HG03025 (cell line): ENCODE data around the gene ATP5MC3.

Source experiments
- ATAC-seq: cut with Tn5 transposase; IDR thresholded peaks from one replicate; pipeline ENCODE4 v1.9.1; 2021; ENCODE audit warnings: mild to moderate bottlenecking, moderate library complexity; ENCODE audit not compliant: unreplicated experiment, low FRiP score

ATP5MC3 gene

GRCh38 chr2:175169191-175169590 is 12.3 kb downstream of the ATP5MC3 start:
- no peak for ATAC-seq

- ATAC-seq, result peak; percentile 21
Measured at GRCh38 chr2:175168564-175168945, 13.0 kb downstream of the ATP5MC3 start.

GRCh38 chr2:175167792-175168563 is 13.5 kb downstream of the ATP5MC3 start, which contains the start of gene ATF2:
TSS of gene ATF2 (minus strand) at chr2:175168203. CDS start at chr2:175136443, 31,760 bp downstream.
- peak; percentile 97 for ATAC-seq

DNA sequence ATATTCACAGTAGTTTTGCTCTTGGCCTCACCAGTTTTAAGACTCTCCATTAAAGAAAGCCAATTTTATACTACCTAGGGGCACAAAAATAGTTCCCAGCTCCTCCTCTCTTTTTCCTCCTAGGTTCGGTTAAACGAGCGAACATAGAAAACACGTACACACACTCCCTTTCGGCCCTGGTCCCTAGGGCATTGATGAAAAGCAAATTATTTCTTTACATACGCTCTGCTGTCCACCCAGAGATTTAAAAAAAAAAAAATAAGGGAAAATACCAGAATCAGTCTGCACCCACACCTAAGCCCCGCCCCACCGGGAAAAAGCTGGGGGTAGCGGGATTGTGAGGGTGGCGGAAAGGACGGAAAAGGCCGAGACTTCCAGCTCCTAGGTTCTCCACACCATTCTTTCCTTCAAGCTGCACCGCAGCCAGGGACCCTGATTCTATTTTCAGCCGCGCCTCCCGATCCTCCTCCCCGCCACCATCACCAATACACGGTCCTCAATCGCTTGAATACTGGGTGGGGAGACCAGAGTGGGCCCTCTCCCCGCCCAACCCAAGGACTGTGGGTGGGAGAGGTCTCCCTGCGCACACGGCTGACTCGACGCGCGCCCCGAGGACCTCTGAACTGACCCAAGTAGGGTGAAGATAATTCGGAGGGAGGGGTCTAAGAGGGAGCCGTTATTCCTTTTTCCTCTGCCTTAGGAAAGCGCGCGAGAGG is 14.3 kb downstream of the ATP5MC3 start:
- ATAC-seq, result peak; percentile 0

GRCh38 chr2:175166216-175166824 is 15.2 kb downstream of the ATP5MC3 start:
- ATAC-seq, result no peak

GRCh38 chr2:175164235-175164634 is 17.3 kb downstream of the ATP5MC3 start:
- no peak for ATAC-seq

GRCh38 chr2:175158894-175159293 is 22.6 kb downstream of the ATP5MC3 start:
- ATAC-seq, result no peak

- no peak for ATAC-seq
Measured at GRCh38 chr2:175156534-175156933, 25.0 kb downstream of the ATP5MC3 start.

DNA sequence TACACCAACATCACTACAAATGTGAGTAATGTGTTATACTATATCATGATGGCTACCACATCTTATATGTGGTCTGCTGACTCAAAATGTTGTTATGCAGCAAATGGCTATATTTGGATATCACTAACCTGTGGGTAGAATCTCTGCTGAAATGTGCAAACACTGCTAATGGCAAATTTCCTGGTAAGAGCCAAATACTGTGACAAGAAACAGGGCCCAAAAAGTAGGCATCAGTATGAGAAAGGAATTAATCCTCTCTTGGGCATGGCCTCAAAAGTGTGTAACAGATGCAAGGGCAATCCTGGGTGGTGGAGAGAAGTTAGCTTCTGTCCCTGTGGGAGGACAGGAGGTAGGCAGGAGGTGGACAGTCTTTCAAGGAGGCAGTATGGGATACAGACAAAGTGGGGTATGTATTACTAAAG is 26.8 kb downstream of the ATP5MC3 start:
- ATAC-seq, result no peak

DNA sequence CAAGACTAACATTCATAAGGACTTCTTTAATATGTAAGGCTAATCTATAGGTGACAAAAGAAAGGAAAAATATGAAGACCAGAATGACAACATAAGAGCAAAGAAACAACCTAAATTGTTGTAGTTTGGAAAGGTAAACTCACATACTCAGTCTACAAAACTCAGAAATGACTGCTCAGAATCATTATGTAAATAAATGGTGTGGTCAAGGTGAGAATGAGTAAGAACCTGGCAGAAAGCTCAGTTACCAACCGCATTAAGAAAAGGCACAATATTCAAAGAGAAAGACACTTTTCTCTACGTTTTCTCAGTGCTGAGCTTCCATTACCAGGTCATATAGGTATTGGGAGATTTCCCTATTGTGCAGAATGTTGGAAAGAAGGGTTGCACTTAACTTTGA is 29.3 kb downstream of the ATP5MC3 start:
- ATAC-seq, result peak; percentile 70

DNA sequence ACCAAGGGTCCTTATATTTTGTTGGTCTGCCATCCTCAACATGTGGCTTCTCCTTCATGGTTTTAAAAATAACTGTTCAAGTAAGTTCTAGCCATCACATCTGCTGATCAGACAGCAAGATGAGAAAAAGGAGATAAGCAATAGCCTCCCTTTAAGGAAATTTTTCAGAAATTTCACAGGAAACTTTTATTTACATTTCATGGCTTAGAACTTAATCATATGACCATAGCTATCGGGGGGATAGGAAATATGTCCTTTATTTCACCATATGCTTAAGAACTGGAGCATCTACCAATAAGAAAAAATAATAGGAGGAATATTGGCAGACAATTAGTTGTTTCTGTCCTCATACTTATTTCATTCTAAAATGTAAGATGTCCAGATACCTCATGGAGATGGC is 29.7 kb downstream of the ATP5MC3 start:
- no peak for ATAC-seq

DNA sequence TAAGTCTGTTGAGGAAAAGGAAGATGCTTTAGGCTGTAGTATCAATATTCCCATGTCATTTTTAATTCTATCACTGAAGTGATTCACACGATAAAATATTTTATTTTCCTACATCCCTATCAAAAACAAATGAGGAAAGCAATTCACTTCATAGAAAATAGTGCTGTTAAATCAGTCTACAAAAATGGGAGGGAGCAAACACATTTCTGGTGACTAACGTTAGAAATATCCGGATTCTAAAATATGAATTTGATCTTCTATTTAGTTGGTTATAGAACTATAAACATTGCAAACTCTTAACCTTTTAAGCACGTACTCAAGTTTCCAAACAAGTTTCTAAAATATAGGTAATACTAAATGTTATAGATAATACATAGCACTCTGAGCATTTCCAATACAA is 34.3 kb downstream of the ATP5MC3 start:
- ATAC-seq, result no peak

GRCh38 chr2:175143678-175144077 is 37.8 kb downstream of the ATP5MC3 start:
- no peak for ATAC-seq

DNA sequence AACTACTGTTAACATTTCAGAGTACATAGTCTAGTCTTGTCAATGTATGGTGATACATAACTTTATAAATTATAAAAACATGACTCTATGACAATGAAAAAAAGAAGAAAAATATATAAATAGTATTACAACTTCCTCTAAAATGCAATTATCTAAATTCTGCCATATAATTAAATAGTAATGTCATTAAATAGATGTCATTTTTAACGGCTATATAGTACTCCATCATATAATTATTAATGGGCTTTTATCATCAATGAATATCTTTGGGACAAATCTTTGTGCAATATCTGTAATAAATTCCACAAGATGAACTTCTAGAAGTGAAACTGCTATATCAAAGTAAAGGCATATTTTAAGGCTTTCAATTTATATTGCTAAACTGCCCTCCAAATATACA is 38.3 kb downstream of the ATP5MC3 start:
- ATAC-seq, result no peak

DNA sequence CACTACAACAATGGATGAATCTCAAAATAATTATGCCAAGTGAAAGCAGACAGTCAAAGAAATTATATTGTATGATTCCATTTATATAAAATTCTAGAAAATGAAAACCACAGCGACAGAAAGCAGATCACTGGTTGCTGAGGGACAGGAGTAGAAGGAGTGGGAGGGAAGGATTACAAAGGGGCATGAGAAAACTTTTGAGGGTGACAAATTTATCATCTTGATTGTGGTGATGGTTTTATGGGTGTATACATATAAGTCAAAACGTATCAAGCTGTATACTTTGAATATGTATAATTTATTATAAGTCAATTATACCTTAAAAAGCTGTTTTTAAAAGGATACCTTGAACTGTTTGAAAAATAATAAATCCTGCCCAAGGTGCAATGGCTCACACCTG is 41.2 kb downstream of the ATP5MC3 start:
- ATAC-seq, result no peak

DNA sequence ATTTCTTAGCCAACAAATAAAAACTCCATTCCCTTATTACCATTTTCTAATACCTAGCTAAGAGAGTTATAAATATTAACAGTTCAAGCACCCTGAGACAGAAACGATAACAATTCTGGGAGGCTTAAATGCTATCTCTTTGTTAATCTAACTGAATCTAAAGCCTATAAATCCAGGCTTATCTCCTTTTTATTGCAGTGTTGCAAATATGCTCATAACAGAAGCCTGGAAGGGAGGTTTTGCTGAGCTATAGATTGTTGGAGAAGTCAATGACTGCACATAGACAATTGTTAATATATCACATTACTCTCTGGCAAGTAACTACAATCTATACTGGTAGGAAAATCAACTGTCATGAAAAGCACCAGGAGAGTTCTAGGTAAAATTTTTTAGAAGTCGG is 43.7 kb downstream of the ATP5MC3 start:
- no peak for ATAC-seq

DNA sequence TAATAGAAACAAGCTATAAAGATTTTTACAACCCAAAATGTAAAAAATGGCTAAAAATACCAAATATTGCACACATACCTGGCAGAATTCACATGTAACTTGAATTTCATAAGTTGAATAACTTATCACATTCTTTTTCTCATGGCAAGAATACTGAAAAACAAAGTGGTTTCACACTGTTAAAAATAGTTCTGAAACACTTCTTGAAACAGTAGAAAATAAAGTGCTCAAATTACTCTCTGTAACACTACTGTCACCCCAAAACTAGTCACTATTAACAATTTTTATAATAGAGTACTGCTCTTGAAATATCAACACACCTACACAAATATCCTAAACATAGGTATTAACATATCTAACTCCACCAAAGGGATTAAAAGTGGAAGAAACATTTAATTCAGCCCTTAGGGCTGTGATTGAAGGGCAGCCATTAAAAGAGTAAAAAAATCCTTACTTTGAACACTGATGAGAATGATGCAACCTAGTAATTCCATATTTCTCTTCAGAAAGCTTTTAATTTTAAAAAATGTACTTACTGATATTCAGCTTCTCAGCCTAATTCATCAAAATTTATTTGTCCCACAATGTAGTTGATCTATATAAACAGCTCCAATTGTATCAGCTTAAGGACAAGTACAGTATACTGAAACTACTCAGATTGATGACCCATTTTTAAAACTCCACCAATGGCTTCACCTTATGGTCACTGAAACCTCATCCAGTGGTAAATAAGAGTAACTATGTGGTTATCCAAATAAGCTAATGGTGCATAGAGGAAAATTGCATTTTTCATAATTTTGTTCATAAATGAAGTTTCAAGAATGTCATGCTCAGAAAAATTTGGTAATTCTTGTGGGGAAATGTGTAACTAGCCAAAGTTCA is 44.9 kb downstream of the ATP5MC3 start:
- peak; percentile 61 for ATAC-seq

DNA sequence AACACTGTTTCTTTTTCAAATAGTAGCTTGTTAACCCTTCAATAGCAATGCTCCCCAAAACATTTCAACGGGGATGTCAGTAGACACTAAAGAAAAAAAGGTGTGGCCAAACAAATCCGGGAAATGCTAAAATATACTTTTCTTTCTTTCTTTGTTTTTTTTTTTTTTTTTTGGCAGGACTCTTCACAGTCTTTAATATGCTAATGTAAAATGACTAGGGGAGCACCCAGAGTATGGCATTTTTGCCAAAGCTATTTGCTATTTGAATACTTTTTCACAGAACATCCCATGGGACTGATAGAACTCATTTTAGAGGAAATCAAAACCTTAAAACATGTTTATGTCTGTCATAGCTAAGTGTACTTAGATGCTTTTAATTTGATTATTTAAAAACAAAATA is 45.6 kb downstream of the ATP5MC3 start:
- ATAC-seq, result no peak

GRCh38 chr2:175135177-175135576 is 46.3 kb downstream of the ATP5MC3 start:
- ATAC-seq, result no peak

- ATAC-seq, result no peak
Measured at GRCh38 chr2:175131252-175131651, 50.3 kb downstream of the ATP5MC3 start.

DNA sequence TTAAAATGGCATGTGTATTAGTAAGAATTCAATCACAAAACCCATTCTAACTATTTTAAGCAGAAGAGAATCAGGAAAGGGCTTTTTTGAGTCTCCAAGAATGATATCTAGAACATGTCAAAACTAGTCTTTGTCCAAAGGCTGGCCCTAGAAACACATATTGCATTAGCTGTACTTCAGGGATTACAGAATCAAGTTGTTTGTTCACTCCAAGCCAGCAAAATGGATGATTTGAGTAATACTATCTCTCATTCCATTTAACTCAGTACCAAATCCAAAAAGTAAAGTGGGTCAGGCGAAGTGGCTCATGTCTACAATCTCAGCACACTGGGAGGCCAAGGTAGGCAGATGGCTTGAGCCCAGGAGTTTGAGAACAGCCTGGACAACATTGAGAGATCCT is 54.8 kb downstream of the ATP5MC3 start:
- no peak for ATAC-seq
